GM18507 (cell line): ENCODE measurements around the gene MOB3A.
A peak's percentile ranks its signal among the peaks of the same experiment; 100 is the strongest.
"Not testable (repeated sequence)": the region's sequence is repeated elsewhere in the genome, so short reads cannot be mapped to it uniquely, and the experiment has no call there.

ENCODE experiments used
- DNase-seq: peaks from one replicate; pipeline ENCODE4 v3.0.0; 2011; ENCODE audit warnings: low read depth; ENCODE audit not compliant: insufficient read length; ENCODE audit errors: extremely low spot score
- FAIRE-seq: peaks from 2 replicates; lab custom pipeline; 2011; peaks lifted over from hg19 to GRCh38; lab: Jason Lieb, UNC

Gene MOB3A

GRCh38 chr19:2039959-2040646, 56.0 kb downstream of the MOB3A start:
- FAIRE-seq (no peak), DNase-seq (no peak)

- DNase-seq (no peak), FAIRE-seq (no peak)
Measured at GRCh38 chr19:2039089-2039958, 56.8 kb downstream of the MOB3A start.

GRCh38 chr19:2038284-2039088, 57.6 kb downstream of the MOB3A start:
- DNase-seq (no peak), FAIRE-seq (no peak)

GRCh38 chr19:2037651-2038255, 58.4 kb downstream of the MOB3A start:
- FAIRE-seq (no peak), DNase-seq (no peak)

- DNase-seq (no peak), FAIRE-seq (no peak)
Measured at GRCh38 chr19:2036424-2036823, 59.7 kb downstream of the MOB3A start.

GRCh38 chr19:2035590-2035991, 60.5 kb downstream of the MOB3A start:
- FAIRE-seq (no peak), DNase-seq (no peak)

- DNase-seq (no peak), FAIRE-seq (peak; percentile 79)
Measured at GRCh38 chr19:2034729-2035589, 61.2 kb downstream of the MOB3A start.

- DNase-seq, FAIRE-seq: not testable (repeated sequence)
Measured at GRCh38 chr19:2034253-2034652, 61.9 kb downstream of the MOB3A start.

GRCh38 chr19:2033825-2034159, 62.3 kb downstream of the MOB3A start:
- DNase-seq (no peak), FAIRE-seq (no peak)

GRCh38 chr19:2033115-2033824, 62.9 kb downstream of the MOB3A start:
- DNase-seq: no peak
- FAIRE-seq: no peak

- FAIRE-seq: no peak
- no peak for DNase-seq
Measured at GRCh38 chr19:2032296-2032941, 63.7 kb downstream of the MOB3A start.

- DNase-seq: no peak
- no peak for FAIRE-seq
Measured at GRCh38 chr19:2027361-2027760, 68.8 kb downstream of the MOB3A start.

- no peak for DNase-seq
- no peak for FAIRE-seq
Measured at GRCh38 chr19:2026770-2027169, 69.4 kb downstream of the MOB3A start.

GRCh38 chr19:2022289-2022688, 73.8 kb downstream of the MOB3A start:
- DNase-seq (no peak), FAIRE-seq (no peak)

GRCh38 chr19:2021453-2022140, 74.5 kb downstream of the MOB3A start:
- FAIRE-seq: no peak
- no peak for DNase-seq
